CD4-positive, alpha-beta T cell (primary cell): Measurements from ENCODE around the gene RAB40C. TPM values are rescaled to one million over a fixed set of nuclear protein-coding genes. Genes with fewer than 3 reads are reported as not detected.

Source experiments
- ATAC-seq: fragments of 200-7000 bp; cut with Tn5 transposase; one replicate; pipeline ENCODE4 v1.10.0; 2022; ENCODE audit warnings: mild to moderate bottlenecking; ENCODE audit not compliant: poor library complexity
- CTCF ChIA-PET: fragments of 350-600 bp; sonication (Branson Sonifier 250); formaldehyde crosslinking; loops from one replicate; lab custom pipeline; 2021; ENCODE audit warnings: antibody characterized with exemption, inconsistent platforms; lab: Charles Lee
- POLR2A ChIA-PET: fragments of 350-600 bp; sonication (Branson Sonifier 250); formaldehyde crosslinking; loops from one replicate; lab custom pipeline; 2021; ENCODE audit warnings: antibody characterized with exemption, inconsistent platforms; lab: Charles Lee
- DNase-seq, 14 experiments: peaks; one replicate each; pipeline ENCODE4 v3.0.0-alpha.2; 2013 to 2020; ENCODE audit warnings: mixed read lengths in 2 of 14
- H3K27ac ChIP-seq, 2 donors: one replicate each; pipeline versions ENCODE4 v1.5.1 to v1.7.0; 2013; ENCODE audit warnings: low read length in 2 of 2, low read depth in 1 of 2, mild to moderate bottlenecking in 1 of 2
- H3K27me3 ChIP-seq, 2 experiments: 1 replicate in 1 of 2; 2 replicates in 1 of 2; pipeline versions ENCODE4 v1.6.1 to v1.7.0; 2013; ENCODE audit warnings: low read length in 2 of 2, control low read depth in 1 of 2, mild to moderate bottlenecking in 1 of 2, moderate library complexity in 1 of 2; ENCODE audit not compliant: insufficient read depth in 2 of 2, control insufficient read depth in 1 of 2
- H3K36me3 ChIP-seq: one replicate; pipeline ENCODE4 v1.6.1; 2013; ENCODE audit warnings: low read length, control low read depth; ENCODE audit not compliant: insufficient read depth
- H3K4me1 ChIP-seq: one replicate; pipeline ENCODE4 v1.6.1; 2013; ENCODE audit warnings: low read length, control low read depth; ENCODE audit not compliant: insufficient read depth
- H3K4me3 ChIP-seq: one replicate; pipeline ENCODE4 v1.5.1; 2013; ENCODE audit warnings: mild to moderate bottlenecking, low read length, moderate library complexity
- H3K9me3 ChIP-seq, 2 experiments: 1 replicate in 1 of 2; 2 replicates in 1 of 2; pipeline versions ENCODE4 v1.6.1 to v1.7.0; 2013; ENCODE audit warnings: low read length in 2 of 2, mild to moderate bottlenecking in 2 of 2, control low read depth in 1 of 2, moderate library complexity in 1 of 2; ENCODE audit not compliant: control insufficient read depth in 1 of 2, insufficient read depth in 1 of 2
- H3K27ac Mint-ChIP-seq: one replicate; pipeline ENCODE4 v1.8.0; 2020; ENCODE audit warnings: mixed read lengths
- H3K27me3 Mint-ChIP-seq: one replicate; pipeline ENCODE4 v1.8.0; 2021; ENCODE audit warnings: mixed read lengths
- H3K36me3 Mint-ChIP-seq: one replicate; pipeline ENCODE4 v1.8.0; 2021; ENCODE audit warnings: low read depth, mixed read lengths
- H3K4me1 Mint-ChIP-seq: one replicate; pipeline ENCODE4 v1.8.0; 2021; ENCODE audit warnings: low read depth, mixed read lengths
- H3K4me3 Mint-ChIP-seq: one replicate; pipeline ENCODE4 v1.8.0; 2020; ENCODE audit warnings: mild to moderate bottlenecking, mixed read lengths
- H3K9me3 Mint-ChIP-seq: one replicate; pipeline ENCODE4 v1.8.0; 2020; ENCODE audit warnings: mixed read lengths
- CTCF ChIP-seq: fragments of 200-600 bp; IDR thresholded peaks from one replicate; pipeline ENCODE4 v1.8.0; 2022; ENCODE audit warnings: antibody characterized with exemption, mild to moderate bottlenecking
- intact Hi-C, 2 experiments: fragments of 100-400 bp; cut with DNase I in 1 of 2; cut with micrococcal nuclease in 1 of 2; formaldehyde crosslinking; loops; one replicate each; pipeline versions ENCODE4 v1.15.1 to v1.9.0; 2023 to 2025; cut with DNase I, micrococcal nuclease
- total RNA-seq, 174 experiments: library from RNA in 2 of 174; stranded (reverse) in 2 of 174; gene quantifications; one replicate each; pipeline ENCODE4 v1.2.3 and lab custom pipeline; 2021 to 2026

RAB40C gene
- total RNA-seq, 2 experiments from 2014 or later, result 8.9 to 9.5 TPM

- H3K4me1 ChIP-seq, result no peaks in the 10 kb centered on the region
- H3K9me3 ChIP-seq, result peaks cover 0 to 16% of the 10 kb centered on the region in 2 experiments
- no peak overlapping the region for H3K4me3 Mint-ChIP-seq
- no peak overlapping the region for H3K27ac Mint-ChIP-seq
- ChIA-PET POLR2A (no interaction called here), CTCF (interaction anchor here (1.1 kb wide), 1 partner anchor 22 kb away, joined by 4 read pairs; no protein-coding TSS in a partner anchor)
- H3K27ac ChIP-seq, result no peak overlapping the region
- ATAC-seq, result no peak
- no peak for TF ChIP-seq CTCF
- H3K9me3 Mint-ChIP-seq, result no peaks in the 10 kb centered on the region
- no peaks in the 10 kb centered on the region for H3K27me3 Mint-ChIP-seq
- no peak for DNase-seq
- H3K27me3 ChIP-seq, result no peaks in the 10 kb centered on the region
- intact Hi-C loops, result no loop called here
- peaks cover 13% of the 10 kb centered on the region for H3K4me1 Mint-ChIP-seq
- peaks cover 3% of the 10 kb centered on the region for H3K36me3 Mint-ChIP-seq
- peaks cover 5% of the 10 kb centered on the region for H3K36me3 ChIP-seq
- no peak overlapping the region for H3K4me3 ChIP-seq
Measured at GRCh38 chr16:600781-601180, 10.9 kb downstream of the RAB40C start.

GRCh38 chr16:603933-604332 lies 14.1 kb downstream of the RAB40C start:
- Histone ChIP-seq H3K36me3 (peaks cover 5% of the 10 kb centered on the region), H3K9me3 (peaks cover 0 to 15% of the 10 kb centered on the region in 2 experiments), H3K4me3 (no peak overlapping the region), H3K27ac (no peak overlapping the region), H3K27me3 (no peaks in the 10 kb centered on the region), H3K4me1 (no peaks in the 10 kb centered on the region)
- ChIA-PET POLR2A (no interaction called here), CTCF (no interaction called here)
- intact Hi-C loops, result no loop called here
- no peaks in the 10 kb centered on the region for H3K9me3 Mint-ChIP-seq
- H3K36me3 Mint-ChIP-seq, result peaks cover 3% of the 10 kb centered on the region
- no peaks in the 10 kb centered on the region for H3K27me3 Mint-ChIP-seq
- ATAC-seq (no peak), DNase-seq (no peak)
- peaks cover 13% of the 10 kb centered on the region for H3K4me1 Mint-ChIP-seq
- H3K4me3 Mint-ChIP-seq, result no peak overlapping the region
- H3K27ac Mint-ChIP-seq, result no peak overlapping the region
- no peak for TF ChIP-seq CTCF

GRCh38 chr16:606656-607307 lies 16.9 kb downstream of the RAB40C start:
- no peak overlapping the region for H3K27ac ChIP-seq
- intact Hi-C loops, result no loop called here
- POLR2A ChIA-PET, result no interaction called here
- H3K4me3 Mint-ChIP-seq, result no peak overlapping the region
- H3K9me3 Mint-ChIP-seq, result no peaks in the 10 kb centered on the region
- H3K9me3 ChIP-seq, result peaks cover 0 to 9% of the 10 kb centered on the region in 2 experiments
- ATAC-seq (no peak), DNase-seq (no peak)
- no peak overlapping the region for H3K27ac Mint-ChIP-seq
- H3K36me3 ChIP-seq, result no peaks in the 10 kb centered on the region
- no peaks in the 10 kb centered on the region for H3K27me3 ChIP-seq
- H3K4me1 ChIP-seq, result peaks cover 9% of the 10 kb centered on the region
- no peaks in the 10 kb centered on the region for H3K36me3 Mint-ChIP-seq
- peaks cover 18% of the 10 kb centered on the region for H3K4me1 Mint-ChIP-seq
- H3K4me3 ChIP-seq, result no peak overlapping the region
- H3K27me3 Mint-ChIP-seq, result no peaks in the 10 kb centered on the region
- CTCF ChIA-PET, result no interaction called here
- no peak for TF ChIP-seq CTCF
